Measurements from ENCODE around the gene PPP1R13L.
"Not testable (repeated sequence)": the region's sequence is repeated elsewhere in the genome, so short reads cannot be mapped to it uniquely, and the experiment has no call there.

PPP1R13L gene

GRCh38 chr19:45404557-45405434, at the start of gene PPP1R13L:
Gene PPP1R13L, minus strand, starts transcription at chr19:45405069. Its CDS starts 6,751 bp downstream, at chr19:45398318.
- DNase-seq: peak; percentile 80

DNA sequence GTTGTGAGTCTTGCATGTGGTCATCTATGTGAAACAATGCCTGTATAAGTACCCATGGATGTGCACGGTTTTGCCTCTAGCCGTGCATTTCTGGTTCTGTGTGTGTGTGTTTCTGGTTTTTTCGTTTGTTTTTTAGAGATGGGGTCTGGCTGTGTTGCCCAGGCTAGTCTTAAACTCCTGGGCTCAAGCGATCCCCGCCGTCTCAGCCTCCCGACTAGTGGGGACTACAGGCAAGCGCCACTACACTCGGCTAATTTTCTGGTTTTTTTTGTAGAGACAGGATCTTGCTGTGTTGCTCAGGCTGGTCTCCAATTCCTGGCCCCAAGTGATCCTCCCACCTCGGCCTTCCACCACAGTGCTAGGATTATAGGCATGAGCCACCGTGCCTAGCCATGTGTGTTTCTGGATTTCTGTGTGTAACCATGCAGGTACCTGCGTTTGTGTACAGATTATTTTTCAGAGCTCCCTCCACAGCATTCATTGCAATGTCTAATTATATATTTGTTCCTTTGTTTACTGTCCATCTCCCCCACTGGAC, 47.0 kb upstream of the PPP1R13L start:
- no peak for DNase-seq

DNA sequence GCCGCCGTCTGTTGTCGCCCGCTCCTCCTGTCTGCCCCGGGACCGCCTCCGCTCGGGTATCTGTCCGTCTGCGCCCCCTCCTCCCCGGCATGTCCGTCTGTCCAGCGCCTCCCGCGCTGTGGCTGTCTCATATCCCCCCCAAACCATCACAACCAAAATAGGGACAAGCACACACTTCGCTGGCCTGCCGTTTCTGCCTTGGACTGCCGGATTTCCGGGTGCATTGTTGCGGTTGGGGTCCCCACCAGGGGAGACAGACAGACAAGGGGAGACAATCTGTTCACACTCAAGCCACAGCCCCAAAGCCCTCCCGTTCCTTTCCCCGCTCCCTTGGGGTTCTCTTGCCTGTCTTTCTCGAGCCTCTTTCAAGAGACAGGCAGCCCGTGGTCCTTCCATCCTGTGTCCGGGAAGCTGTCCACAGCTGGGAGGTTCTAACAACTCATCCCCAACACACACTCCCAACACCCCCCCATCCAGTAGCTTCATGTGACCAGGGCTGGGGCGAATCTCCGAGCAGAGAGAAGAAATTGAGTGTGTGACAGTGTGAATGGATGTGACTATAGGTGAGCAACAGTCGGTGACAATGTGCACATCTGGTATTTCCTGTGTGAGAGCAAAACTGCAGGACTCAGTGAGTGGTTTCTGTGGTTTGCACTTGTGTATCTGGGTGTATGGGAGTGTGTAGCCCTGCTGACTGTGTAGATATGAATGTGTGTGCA, 46.4 kb upstream of the PPP1R13L start:
- peak; percentile 68 for DNase-seq

DNA sequence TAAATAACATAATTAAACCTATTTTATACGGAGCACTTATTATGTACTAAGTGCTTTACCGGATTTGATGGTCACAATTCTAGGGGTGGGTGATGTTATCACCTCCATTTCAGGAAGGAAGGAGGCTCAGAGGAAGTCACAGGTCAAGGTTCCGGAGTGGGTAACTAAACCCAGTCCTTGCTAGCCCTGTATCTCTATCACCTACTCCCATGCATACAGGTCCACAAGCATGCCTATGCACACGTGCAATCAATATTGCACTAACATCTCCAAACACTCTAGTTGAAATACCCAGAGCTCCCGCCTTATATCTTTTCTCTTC, 45.1 kb upstream of the PPP1R13L start:
- DNase-seq: peak; percentile 38

DNA sequence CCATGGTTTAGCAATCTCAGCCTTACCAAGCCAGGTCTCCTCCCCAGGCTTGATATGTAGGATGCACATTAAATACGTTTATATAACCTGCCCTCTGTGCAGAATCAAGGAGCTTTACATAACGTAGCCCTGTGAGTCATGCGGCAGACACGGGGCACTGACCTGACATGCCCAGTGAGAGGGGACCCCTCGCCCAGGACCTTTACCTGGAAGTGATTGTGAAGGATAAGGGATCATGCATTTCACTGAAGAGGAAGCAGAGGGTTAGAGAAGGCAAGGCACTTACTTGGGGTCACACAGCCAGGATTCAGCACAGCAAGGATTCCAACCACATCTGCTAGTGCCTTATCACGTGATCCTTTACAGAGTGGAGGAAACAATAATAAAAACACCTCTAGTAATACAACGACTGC, 44.0 kb upstream of the PPP1R13L start:
- no peak for DNase-seq

DNA sequence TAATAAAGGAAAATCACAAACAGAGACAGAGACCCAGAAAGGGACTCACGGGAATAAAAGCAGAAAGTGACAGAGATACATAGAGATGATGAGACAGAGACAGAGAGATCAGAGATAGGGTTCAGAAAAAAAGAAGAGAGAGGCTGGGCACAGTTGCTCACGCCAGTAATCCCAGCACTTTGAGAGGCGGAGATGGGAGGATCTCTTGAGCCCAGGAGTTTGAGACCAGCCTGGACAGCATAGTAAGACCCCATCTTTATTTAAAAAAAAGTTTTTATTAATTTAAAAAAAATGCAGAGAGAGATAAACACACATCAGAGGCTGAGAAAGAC, 43.5 kb upstream of the PPP1R13L start:
- DNase-seq: no peak

DNA sequence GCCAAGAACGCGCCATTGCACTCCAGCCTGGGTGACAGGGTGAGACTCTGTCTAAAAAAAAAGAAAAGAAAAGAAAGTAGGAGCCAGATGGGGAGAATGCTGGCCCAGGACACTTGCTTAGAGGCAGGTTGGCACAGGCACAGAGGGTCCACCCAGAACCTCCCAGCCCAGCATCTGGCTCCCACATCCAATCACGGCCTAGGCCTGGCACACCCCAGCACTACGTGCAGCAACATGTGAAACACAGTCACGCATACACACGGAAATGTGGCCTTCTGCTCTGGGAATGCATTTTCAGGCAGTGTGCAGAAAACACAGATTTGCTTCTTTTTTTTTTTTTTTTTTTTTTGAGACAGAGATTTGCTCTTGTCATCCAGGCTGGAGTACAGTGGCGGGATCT, 42.1 kb upstream of the PPP1R13L start:
- DNase-seq: no peak

DNA sequence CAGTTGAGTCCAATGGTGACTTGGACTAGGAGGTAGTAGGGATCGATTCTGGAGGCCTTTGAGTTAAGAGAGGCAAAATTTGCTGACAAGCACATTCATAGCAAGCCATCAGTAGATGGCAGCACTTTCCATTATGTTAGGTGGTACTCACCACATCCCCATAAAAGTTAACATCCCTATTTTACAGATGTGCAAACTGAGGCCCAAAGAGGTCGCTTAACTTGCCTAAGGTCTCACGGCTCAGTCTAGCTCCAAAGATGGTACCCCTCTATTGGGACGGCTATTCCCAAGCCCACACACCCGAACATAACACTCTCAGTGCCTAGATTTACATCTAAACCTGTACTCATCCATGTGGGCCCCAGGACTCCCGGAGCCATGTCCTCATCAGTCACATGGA, 41.4 kb upstream of the PPP1R13L start:
- DNase-seq: peak; percentile 44

DNA sequence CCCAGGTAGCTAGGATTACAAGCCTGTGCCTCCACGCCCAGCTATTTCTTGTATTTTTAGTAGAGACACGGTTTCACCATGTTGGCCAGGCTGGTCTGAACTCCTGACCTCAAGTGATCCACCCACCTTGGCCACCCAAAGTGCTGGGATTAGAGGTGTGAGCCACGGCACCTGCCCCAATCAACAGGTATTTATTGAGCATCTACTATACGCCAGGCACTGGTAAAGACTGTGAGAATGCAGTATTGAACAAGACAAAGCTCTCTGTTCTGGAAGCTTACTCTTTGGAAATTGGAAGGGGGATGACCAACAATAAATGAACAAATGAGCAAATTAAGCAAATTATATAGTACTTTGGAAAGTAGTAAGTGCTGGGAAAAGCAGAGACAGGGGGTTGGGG, 40.3 kb upstream of the PPP1R13L start:
- no peak for DNase-seq

DNA sequence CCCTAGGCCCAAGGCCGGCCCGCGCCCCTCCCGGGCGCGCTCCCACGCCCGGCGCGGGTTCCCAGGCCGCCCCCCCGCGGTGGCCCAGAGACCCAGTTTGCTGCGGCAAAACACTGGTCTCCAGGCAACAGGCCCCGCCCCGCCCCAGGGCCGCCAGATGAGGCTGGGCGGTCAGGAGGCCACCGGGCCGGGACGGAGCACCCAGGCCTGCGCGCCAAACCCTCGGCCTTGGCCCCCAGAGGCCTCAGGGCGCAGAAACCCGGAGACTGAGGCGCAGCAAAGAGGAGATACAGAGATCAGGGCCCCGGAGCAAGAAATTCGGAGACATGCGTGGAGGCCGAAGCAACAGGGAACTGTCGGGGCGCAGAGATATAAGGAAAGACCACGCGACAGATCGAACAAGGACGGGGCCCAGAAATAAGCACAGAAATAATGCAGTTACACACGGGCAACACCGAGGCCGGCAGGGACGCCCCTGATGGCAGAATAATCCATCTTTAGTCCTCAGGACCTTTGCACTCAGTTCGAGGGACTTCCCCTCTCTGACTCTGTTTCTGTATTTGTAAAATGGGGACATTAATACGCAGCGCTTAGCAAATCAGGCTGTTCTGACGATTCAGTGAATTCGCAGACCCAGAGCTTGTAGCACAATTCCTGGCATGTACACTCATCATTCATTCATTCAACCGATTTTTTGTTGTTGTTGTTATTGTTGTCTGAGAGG, 39.6 kb upstream of the PPP1R13L start:
- DNase-seq: peak; percentile 90

DNA sequence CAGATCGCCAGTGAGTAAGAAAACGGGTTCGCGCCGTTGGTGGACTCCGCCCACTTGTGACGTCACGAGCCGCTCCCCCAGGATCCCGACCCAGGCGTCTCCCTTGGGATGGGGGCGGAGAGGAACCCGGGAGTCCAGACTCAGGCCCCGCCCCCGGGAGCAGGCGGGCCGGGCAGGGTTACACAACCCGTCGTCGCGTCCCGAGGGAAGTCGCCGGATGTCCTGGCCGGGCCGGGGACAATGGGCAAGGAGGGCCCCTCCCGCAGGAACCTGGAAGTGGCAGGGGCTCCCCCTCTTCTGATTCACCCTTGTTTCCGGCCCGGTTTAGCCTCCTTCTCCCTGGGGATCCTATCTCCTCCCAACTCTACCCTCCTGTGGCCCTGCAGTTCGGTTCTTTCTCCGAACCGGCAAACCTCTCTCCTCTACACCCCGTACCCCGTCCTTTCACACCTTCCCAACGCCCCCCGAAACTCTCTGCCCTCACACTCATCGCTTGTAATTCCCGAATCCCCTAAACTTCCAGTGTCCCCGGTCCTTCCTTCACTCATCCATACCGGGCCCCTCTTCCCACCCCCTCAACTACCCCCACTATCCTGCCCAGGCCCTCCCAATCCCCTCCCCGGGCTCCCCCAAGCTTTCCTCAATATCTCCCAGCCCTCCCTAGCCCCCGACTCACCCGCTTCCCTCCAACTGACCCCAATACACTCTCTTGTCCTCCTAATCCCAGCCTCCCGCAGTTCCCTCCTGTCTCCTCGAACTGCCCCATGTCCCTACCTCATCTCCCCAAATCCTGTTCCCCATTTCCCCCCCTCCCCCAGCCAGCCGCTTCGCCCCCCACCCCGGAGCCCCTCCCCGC, 38.8 kb upstream of the PPP1R13L start:
- DNase-seq: no peak

- peak; percentile 1 for DNase-seq
These were observed 38.1 kb upstream of the PPP1R13L start for GRCh38 chr19:45442778-45443461.

GRCh38 chr19:45442408-45442777, 37.5 kb upstream of the PPP1R13L start:
- no peak for DNase-seq

GRCh38 chr19:45440873-45441654, 36.2 kb upstream of the PPP1R13L start:
- DNase-seq: no peak

GRCh38 chr19:45440259-45440638, 35.4 kb upstream of the PPP1R13L start:
- no peak for DNase-seq

GRCh38 chr19:45439569-45440258, 34.8 kb upstream of the PPP1R13L start:
- peak; percentile 87 for DNase-seq

GRCh38 chr19:45439190-45439568, 34.3 kb upstream of the PPP1R13L start:
- DNase-seq: no peak

- DNase-seq: no peak
These were observed 32.5 kb upstream of the PPP1R13L start for GRCh38 chr19:45437328-45437727.

DNA sequence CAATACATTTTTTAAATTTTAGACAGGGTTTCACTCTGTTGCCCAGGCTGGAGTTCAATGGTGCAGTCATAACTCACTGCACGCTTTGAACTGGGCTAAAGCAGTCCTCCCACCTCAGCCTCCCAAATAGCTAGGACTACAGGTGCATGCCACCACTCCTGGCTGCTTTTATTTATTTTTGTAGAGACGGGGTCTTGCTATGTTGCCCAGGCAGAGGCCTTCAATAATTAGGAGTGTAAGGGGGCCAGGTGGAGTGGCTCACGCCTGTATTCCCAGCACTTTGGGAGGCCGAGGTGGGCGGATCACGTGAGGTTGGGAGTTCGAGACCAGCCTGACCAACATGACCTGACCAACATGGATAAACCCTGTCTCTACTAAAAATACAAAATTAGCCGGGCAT, 27.7 kb upstream of the PPP1R13L start:
- not testable (repeated sequence) for DNase-seq

DNA sequence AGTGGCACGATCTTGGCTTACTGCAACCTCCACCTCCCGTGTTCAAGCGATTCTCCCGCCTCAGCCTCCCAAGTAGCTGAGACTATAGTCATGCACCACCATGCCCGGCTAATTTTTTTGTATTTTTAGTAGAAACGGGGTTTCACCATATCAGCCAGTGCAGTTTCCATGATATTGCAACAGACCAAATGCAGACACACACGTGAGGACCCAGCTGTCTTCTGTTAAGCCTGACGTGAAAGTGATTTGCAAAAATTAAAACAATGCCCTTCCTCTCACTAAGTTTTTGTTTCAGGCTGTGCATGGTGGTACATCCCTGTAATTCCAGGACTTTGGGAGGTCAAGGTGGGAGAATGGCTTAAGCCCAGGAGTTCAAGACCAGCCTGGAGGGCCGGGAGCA, 26.1 kb upstream of the PPP1R13L start:
- peak; percentile 2 for DNase-seq

DNA sequence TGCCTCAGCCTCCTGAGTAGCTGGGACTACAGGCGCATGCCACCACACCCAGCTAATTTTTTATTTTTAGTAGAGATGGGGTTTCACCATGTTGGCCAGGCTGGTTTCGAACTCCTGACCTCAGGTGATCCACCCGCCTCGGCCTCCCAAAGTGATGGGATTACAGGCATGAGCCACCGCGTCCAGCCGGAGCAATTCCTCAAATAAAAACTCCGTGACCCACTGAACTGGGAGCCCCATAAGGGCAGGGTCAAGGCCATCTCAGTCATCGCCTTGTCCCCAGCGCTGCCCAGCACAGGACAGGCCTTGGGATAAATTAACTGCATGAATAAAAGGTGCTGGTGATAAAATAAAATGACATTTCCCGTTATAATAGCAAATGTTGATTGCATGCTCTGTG, 25.0 kb upstream of the PPP1R13L start:
- peak; percentile 1 for DNase-seq
